ENCODE measurements around the gene GALNT2. TPM values are rescaled to one million over a fixed set of nuclear protein-coding genes. Genes with fewer than 3 reads are reported as not detected.
A peak's percentile ranks its signal among the peaks of the same experiment; 100 is the strongest.

Gene GALNT2
- total and polyA plus RNA-seq, 2 of the 13 experiments (the other 11 are each of a cell fraction or from before 2014, with no cell fraction given), result 39.3 to 39.6 TPM

DNA sequence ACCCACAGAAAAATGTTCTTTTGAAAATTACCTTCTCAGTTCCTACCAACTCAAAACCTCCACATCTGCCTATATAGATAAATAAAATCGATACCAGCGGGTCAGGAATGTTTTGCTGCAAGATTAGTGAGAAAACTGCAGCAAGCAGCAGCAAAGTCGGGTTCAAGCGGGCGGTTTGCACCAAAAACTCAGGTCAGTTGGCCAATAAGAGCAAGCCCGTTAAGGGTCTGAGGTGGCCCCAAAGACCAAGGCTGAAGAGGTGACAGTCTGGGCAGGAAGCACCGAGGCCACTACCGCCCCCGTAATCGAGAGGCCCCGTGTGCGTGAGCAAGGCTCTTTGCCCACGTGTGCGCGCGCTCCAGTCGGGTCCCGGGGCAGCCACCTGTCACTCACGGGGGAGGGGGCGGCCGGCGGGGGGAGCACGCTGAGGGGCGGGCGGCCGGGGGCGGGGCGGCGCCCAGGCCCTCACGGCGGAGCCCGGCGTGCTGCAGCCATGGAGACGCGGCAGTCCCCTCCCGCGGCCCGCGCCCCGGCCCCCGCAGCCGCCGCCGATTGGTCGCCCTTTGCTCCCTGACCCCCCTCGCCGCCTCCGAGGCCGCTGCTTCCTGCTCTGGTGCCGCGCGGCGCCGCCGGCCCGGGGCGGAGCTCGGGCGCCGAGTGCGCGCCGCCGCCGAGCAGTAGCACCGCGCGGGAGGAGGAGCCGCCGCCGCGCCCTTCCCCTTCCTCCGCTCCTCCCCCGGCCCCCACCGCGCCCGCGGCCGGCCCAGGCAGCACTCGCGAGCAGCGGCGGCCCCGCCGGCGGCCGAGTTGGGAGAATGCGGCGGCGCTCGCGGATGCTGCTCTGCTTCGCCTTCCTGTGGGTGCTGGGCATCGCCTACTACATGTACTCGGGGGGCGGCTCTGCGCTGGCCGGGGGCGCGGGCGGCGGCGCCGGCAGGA is at the start of gene GALNT2 (continued):
- TF ChIP-seq GABPA (IDR thresholded peaks at IDR 0.05; ENCODE audit: low read depth, low read length), result peak; percentile 35; the same call in 1 of the 2 replicates
- peak; percentile 43; the same call in 1 of the 2 replicates for TF ChIP-seq GABPA (CRISPR knock-in tag; IDR thresholded peaks at IDR 0.05; ENCODE audit: low read depth)
- 0 out of 2 replicates have a peak, but pooled peaks have one; percentile 20 for TF ChIP-seq CHCHD3 (CRISPR knock-in tag; IDR thresholded peaks at IDR 0.05)
- no peak for TF ChIP-seq ZNF768 (CRISPR knock-in tag; IDR thresholded peaks at IDR 0.05)
- TF ChIP-seq, protein P1, sequence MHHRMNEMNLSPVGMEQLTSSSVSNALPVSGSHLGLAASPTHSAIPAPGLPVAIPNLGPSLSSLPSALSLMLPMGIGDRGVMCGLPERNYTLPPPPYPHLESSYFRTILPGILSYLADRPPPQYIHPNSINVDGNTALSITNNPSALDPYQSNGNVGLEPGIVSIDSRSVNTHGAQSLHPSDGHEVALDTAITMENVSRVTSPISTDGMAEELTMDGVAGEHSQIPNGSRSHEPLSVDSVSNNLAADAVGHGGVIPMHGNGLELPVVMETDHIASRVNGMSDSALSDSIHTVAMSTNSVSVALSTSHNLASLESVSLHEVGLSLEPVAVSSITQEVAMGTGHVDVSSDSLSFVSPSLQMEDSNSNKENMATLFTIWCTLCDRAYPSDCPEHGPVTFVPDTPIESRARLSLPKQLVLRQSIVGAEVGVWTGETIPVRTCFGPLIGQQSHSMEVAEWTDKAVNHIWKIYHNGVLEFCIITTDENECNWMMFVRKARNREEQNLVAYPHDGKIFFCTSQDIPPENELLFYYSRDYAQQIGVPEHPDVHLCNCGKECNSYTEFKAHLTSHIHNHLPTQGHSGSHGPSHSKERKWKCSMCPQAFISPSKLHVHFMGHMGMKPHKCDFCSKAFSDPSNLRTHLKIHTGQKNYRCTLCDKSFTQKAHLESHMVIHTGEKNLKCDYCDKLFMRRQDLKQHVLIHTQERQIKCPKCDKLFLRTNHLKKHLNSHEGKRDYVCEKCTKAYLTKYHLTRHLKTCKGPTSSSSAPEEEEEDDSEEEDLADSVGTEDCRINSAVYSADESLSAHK (CRISPR knock-in tag; IDR thresholded peaks at IDR 0.05; ENCODE audit: borderline replicate concordance), result no peak
- TF ChIP-seq KMT2A (CRISPR knock-in tag; IDR thresholded peaks at IDR 0.05), result no peak; the same call in 1 of the 2 replicates
- TF ChIP-seq, protein P2, sequence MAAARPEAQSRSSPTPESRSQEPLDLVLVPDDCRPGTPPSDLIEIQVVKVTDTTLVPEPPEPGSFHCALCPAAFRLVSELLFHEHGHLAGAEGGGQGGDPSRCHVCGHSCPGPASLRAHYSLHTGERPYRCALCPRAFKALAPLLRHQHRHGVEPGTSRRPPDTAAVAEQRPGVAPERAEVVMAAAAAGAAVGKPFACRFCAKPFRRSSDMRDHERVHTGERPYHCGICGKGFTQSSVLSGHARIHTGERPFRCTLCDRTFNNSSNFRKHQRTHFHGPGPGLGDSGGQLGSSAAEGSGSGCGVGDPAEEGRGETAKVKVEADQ (CRISPR knock-in tag; IDR thresholded peaks at IDR 0.05; ENCODE audit: borderline replicate concordance), result no peak
- TF ChIP-seq, protein P3, sequence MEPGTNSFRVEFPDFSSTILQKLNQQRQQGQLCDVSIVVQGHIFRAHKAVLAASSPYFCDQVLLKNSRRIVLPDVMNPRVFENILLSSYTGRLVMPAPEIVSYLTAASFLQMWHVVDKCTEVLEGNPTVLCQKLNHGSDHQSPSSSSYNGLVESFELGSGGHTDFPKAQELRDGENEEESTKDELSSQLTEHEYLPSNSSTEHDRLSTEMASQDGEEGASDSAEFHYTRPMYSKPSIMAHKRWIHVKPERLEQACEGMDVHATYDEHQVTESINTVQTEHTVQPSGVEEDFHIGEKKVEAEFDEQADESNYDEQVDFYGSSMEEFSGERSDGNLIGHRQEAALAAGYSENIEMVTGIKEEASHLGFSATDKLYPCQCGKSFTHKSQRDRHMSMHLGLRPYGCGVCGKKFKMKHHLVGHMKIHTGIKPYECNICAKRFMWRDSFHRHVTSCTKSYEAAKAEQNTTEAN (CRISPR knock-in tag; conservative IDR thresholded peaks at IDR 0.05), result no peak
- TF ChIP-seq, protein P4, sequence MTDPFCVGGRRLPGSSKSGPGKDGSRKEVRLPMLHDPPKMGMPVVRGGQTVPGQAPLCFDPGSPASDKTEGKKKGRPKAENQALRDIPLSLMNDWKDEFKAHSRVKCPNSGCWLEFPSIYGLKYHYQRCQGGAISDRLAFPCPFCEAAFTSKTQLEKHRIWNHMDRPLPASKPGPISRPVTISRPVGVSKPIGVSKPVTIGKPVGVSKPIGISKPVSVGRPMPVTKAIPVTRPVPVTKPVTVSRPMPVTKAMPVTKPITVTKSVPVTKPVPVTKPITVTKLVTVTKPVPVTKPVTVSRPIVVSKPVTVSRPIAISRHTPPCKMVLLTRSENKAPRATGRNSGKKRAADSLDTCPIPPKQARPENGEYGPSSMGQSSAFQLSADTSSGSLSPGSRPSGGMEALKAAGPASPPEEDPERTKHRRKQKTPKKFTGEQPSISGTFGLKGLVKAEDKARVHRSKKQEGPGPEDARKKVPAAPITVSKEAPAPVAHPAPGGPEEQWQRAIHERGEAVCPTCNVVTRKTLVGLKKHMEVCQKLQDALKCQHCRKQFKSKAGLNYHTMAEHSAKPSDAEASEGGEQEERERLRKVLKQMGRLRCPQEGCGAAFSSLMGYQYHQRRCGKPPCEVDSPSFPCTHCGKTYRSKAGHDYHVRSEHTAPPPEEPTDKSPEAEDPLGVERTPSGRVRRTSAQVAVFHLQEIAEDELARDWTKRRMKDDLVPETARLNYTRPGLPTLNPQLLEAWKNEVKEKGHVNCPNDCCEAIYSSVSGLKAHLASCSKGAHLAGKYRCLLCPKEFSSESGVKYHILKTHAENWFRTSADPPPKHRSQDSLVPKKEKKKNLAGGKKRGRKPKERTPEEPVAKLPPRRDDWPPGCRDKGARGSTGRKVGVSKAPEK (CRISPR knock-in tag; IDR thresholded peaks at IDR 0.05; ENCODE audit: borderline replicate concordance), result no peak
- no peak; the same call in none of the 2 replicates for TF ChIP-seq ARNT2 (CRISPR knock-in tag; IDR thresholded peaks at IDR 0.05; ENCODE audit: low read depth)
- peak; percentile 28; the same call in 1 of the 2 replicates for TF ChIP-seq RXRB (CRISPR knock-in tag; IDR thresholded peaks at IDR 0.05; ENCODE audit: borderline replicate concordance)
- TF ChIP-seq, protein P5, sequence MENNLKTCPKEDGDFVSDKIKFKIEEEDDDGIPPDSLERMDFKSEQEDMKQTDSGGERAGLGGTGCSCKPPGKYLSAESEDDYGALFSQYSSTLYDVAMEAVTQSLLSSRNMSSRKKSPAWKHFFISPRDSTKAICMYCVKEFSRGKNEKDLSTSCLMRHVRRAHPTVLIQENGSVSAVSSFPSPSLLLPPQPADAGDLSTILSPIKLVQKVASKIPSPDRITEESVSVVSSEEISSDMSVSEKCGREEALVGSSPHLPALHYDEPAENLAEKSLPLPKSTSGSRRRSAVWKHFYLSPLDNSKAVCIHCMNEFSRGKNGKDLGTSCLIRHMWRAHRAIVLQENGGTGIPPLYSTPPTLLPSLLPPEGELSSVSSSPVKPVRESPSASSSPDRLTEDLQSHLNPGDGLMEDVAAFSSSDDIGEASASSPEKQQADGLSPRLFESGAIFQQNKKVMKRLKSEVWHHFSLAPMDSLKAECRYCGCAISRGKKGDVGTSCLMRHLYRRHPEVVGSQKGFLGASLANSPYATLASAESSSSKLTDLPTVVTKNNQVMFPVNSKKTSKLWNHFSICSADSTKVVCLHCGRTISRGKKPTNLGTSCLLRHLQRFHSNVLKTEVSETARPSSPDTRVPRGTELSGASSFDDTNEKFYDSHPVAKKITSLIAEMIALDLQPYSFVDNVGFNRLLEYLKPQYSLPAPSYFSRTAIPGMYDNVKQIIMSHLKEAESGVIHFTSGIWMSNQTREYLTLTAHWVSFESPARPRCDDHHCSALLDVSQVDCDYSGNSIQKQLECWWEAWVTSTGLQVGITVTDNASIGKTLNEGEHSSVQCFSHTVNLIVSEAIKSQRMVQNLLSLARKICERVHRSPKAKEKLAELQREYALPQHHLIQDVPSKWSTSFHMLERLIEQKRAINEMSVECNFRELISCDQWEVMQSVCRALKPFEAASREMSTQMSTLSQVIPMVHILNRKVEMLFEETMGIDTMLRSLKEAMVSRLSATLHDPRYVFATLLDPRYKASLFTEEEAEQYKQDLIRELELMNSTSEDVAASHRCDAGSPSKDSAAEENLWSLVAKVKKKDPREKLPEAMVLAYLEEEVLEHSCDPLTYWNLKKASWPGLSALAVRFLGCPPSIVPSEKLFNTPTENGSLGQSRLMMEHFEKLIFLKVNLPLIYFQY (CRISPR knock-in tag; IDR thresholded peaks at IDR 0.05; ENCODE audit: borderline replicate concordance), result 0 out of 2 replicates have a peak, but pooled peaks have one; percentile 46
- TF ChIP-seq, protein P6, sequence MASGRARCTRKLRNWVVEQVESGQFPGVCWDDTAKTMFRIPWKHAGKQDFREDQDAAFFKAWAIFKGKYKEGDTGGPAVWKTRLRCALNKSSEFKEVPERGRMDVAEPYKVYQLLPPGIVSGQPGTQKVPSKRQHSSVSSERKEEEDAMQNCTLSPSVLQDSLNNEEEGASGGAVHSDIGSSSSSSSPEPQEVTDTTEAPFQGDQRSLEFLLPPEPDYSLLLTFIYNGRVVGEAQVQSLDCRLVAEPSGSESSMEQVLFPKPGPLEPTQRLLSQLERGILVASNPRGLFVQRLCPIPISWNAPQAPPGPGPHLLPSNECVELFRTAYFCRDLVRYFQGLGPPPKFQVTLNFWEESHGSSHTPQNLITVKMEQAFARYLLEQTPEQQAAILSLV (CRISPR knock-in tag; IDR thresholded peaks at IDR 0.05; ENCODE audit: borderline replicate concordance), result no peak

All from HepG2 (cell line).